Esophagus muscularis mucosa (tissue), 3 donors: ENCODE data around the gene S100B.

Experiments
- CTCF ChIP-seq, 3 experiments: fragments of 200-600 bp in 2 of 3; fragments of 450-650 bp in 1 of 3; sonication (generic) in 2 of 3; IDR thresholded peaks; one replicate each; pipeline ENCODE4 v1.5.1; 2017 to 2019; ENCODE audit warnings: antibody characterized with exemption in 3 of 3, mild to moderate bottlenecking in 2 of 3, moderate library complexity in 1 of 3
- POLR2A ChIP-seq: fragments of 450-650 bp; IDR thresholded peaks from one replicate; pipeline ENCODE4 v1.6.1; 2017; ENCODE audit warnings: antibody characterized with exemption, moderate library complexity, mild to moderate bottlenecking, low read depth
- POLR2AphosphoS5 ChIP-seq, 2 donors: sonication (generic); formaldehyde crosslinking; IDR thresholded peaks; one replicate each; pipeline ENCODE4 v1.6.1; 2017; ENCODE audit warnings: antibody characterized with exemption in 2 of 2

GRCh38 chr21:46600305-46600704 lies 4.6 kb downstream of the S100B start:
- TF ChIP-seq CTCF (IDR thresholded peaks at IDR 0.05) (no peak), POLR2AphosphoS5 (IDR thresholded peaks at IDR 0.05) (no peak), POLR2A (no peak)
